NK-92 (cell line): ENCODE measurements around the gene KCNH5.

ENCODE experiments used
- DNase-seq: peaks from one replicate; lab custom pipeline; 2025; ENCODE audit not compliant: unreplicated experiment; lab: John Stamatoyannopoulos, UW

The KCNH5 gene

DNA sequence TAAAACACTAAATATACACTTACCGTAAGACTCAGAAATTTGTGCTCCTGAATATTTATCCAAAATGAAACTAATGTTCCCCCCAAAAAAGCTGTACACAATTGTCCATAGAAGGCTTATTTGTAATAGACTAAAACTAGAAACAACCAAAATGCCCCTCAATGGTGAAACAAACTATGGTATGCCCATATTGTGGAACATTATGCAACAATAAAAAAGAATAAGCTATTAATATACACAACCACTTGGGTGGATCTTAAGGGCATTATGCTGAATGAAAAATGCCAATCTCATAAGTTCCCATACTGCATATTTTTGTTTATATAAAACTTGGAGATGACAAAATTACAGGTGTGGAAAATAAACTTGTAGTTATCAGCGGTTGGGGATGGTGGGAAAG lies 357.4 kb downstream of the KCNH5 start:
- no peak for DNase-seq

GRCh38 chr14:62684376-62684775 lies 360.9 kb downstream of the KCNH5 start:
- DNase-seq: no peak

DNA sequence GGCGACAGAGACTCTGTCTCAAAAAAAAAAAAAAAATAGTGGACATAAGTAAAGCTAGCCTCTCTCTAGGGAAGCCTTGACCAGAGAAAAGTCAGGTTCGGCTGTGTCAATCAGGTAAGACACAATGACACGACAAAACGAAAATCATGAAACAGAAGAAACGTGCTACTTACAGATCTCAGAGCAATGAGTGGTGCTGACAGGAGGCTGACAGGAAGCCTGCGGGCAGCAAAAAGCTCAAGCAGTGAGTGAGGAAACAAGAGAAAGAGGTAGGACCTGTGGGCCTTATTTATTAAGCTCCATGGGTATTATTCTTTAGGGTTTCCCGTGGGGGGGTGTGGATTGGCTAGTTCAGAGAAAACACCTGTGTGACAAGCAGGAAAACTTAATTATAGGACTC lies 363.1 kb downstream of the KCNH5 start:
- DNase-seq: no peak

GRCh38 chr14:62674563-62675237 lies 370.6 kb downstream of the KCNH5 start:
- DNase-seq: no peak

DNA sequence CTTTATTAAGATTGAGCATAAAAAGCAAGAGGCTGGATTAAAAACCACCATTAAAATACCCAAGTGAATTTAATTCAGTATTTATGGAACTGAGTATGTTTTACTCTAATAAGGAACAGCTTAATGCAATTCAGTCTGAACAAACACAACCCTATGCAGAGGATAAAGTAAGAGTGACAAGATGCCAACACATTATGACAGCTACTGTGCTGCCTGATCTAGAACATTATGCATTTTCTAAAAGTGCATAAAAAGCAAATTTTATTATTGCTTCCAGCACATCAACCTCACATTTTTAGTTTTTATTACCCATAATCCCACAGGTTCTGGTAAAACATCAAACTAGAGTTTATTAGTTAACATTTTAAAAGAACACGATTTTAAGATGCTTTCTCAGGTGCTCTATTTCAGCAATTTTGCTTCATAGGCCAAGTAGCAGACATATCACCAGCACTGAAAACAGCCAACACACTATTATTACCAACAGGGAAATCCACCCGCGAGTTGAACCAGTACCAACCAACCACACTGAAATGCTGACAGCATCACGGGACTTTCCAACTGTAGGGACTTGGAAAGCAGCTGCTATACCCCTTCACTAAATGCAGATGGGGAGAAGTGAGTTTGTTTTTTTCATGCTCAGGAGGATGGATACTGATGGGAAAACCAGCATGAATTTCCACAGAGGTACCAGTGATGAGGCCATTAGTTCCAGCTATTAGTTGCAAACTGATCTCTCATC lies 372.1 kb downstream of the KCNH5 start:
- no peak for DNase-seq

- DNase-seq: no peak
Observed at GRCh38 chr14:62670526-62670925, 374.7 kb downstream of the KCNH5 start.

DNA sequence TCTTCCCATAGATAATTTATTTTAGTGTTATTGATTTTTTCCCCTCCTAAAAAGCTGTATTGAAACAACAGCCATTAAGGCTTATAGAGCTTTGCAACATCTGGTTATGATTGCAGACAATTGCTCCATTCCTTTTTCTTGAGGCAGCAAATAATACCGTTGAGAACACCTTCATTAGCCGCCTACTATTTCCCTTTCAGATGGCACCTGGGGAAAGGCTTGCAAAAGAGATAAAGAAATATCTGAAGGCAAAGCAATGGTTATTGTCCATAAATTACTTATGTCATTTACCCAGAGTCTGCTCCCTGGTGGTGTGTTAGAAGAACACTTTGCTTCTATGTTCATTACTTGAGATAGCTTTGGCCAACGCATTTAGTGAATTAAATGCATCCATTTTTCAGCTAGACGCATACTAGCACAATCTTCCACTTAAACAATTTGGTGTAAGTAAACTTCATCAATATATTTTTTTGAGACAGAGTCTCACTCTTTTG lies 377.8 kb downstream of the KCNH5 start:
- no peak for DNase-seq

DNA sequence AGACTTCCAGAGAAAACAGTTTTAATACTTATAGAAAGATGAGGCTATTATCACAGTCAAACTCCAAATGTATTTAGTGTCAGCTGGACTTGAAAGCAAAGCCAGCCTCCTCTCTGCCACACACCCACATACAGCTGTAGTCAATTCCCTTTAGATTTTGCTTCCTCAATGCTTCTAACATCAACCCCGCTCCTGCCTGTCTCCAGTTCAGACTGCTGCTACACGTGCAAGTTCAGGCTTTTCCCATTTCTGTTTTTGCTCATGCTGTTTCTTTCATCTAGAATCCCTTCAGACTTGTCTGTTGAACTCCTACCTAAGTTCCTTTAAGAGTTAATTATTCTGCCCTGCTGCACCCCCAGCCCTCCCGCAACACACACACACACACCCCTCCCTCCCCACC lies 380.0 kb downstream of the KCNH5 start:
- DNase-seq: no peak

DNA sequence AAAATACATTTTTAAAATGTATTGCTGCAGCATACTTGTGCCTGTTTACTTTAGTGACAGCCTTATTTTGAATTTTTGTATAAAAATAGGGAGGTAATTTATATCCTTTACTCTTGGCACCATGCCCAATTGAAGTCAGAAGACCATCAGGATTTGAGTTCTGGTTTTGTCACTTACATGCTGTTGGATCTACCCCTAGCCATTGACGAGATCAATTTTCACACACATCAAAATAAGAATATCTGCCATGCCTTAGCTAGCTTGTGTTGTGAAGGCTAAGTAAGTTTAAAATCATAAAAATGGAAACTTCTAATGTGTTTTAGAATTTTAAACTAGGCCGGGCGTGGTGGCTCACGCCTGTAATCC lies 381.8 kb downstream of the KCNH5 start:
- DNase-seq: no peak

GRCh38 chr14:62662811-62663455 lies 382.3 kb downstream of the KCNH5 start:
- no peak for DNase-seq

GRCh38 chr14:62661818-62662217 lies 383.4 kb downstream of the KCNH5 start:
- no peak for DNase-seq

DNA sequence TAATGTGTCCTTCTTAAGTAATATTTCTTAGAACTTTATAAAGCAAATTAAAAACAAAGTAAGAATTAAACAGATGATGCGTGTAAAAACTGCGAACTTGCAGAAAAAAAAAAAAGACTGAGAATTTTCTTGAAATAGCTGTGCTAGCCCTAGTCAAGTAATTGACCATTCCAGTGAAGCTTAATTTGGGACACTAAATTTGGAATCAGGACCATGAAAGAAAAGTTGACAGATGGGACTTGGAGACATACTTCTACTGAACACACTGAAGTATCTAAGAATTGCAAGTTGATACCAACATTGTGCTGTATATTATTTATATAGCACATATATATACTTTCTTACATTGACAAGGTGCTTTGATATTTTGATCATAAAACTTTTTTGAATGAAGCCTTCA lies 386.6 kb downstream of the KCNH5 start:
- DNase-seq: no peak

GRCh38 chr14:62657376-62657775 lies 387.9 kb downstream of the KCNH5 start:
- DNase-seq: no peak

DNA sequence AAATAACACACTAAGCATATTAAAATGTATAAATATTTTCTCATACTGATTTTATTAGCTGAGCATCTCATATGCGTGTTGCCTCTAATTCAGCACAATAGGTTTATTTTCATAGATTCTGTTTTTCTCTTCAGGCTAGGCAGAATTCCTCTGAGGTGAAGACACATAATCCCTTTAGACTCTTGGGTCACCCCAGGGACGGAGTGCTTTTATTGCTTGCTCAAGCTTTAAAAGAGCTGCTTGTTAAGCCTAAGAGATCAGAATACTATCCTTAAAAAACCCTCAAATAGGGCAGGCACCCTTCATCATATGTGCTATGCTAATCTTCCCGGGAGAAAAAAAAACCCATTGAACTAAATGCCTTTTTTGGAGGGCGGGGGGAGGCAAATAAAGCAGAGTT lies 390.1 kb downstream of the KCNH5 start:
- DNase-seq: no peak

GRCh38 chr14:62654641-62655040 lies 390.6 kb downstream of the KCNH5 start:
- DNase-seq: no peak
